ENCODE data around the gene JSRP1.
"Not testable (repeated sequence)": the region's sequence is repeated elsewhere in the genome, so short reads cannot be mapped to it uniquely, and the experiment has no call there.

Gene JSRP1

GRCh38 chr19:2282062-2282861, 26.0 kb upstream of the JSRP1 start, which contains the start of gene PEAK3:
Gene PEAK3, minus strand, starts transcription at chr19:2282175. Its CDS starts 1,244 bp downstream, at chr19:2280931.
- DNase-seq: peak; percentile 73

GRCh38 chr19:2281265-2282061, 25.2 kb upstream of the JSRP1 start:
- DNase-seq: not testable (repeated sequence)

GRCh38 chr19:2280633-2281264, 24.5 kb upstream of the JSRP1 start:
- no peak for DNase-seq

GRCh38 chr19:2278459-2279158, 22.4 kb upstream of the JSRP1 start:
- DNase-seq: no peak

- DNase-seq: no peak
These were observed 20.9 kb upstream of the JSRP1 start for GRCh38 chr19:2277138-2277537.

- no peak for DNase-seq
These were observed 20.3 kb upstream of the JSRP1 start for GRCh38 chr19:2276429-2276986.

- DNase-seq: no peak
These were observed 19.6 kb upstream of the JSRP1 start for GRCh38 chr19:2275588-2276428.

- DNase-seq: no peak
These were observed 18.8 kb upstream of the JSRP1 start for GRCh38 chr19:2274931-2275535.

- no peak for DNase-seq
These were observed 18.0 kb upstream of the JSRP1 start for GRCh38 chr19:2274185-2274711.

GRCh38 chr19:2273356-2274184, 17.4 kb upstream of the JSRP1 start:
- DNase-seq: peak; percentile 91

- peak; percentile 74 for DNase-seq
These were observed 15.3 kb upstream of the JSRP1 start for GRCh38 chr19:2271234-2272103.

- DNase-seq: peak; percentile 91
These were observed 14.4 kb upstream of the JSRP1 start for GRCh38 chr19:2270423-2271233.

- DNase-seq: peak; percentile 81
These were observed 13.9 kb upstream of the JSRP1 start for GRCh38 chr19:2270157-2270422.

- peak; percentile 100 for DNase-seq
These were observed 13.3 kb upstream of the JSRP1 start for GRCh38 chr19:2269244-2270156.

GRCh38 chr19:2268861-2269243, 12.6 kb upstream of the JSRP1 start:
- DNase-seq: no peak

- DNase-seq: no peak
These were observed 12.2 kb upstream of the JSRP1 start for GRCh38 chr19:2268480-2268830.

All from activated effector memory CD4-positive, alpha-beta T cell treated with anti-CD3 and anti-CD28 coated beads, Interleukin-2, amount 50 U/mL, for 16 hours (primary cell).